Subcutaneous adipose tissue (tissue), 4 donors: ENCODE results near the gene UBR2. TPM values are rescaled to one million over a fixed set of nuclear protein-coding genes. Genes with fewer than 3 reads are reported as not detected.

Experiments
- CTCF ChIP-seq: fragments of 450-650 bp; IDR thresholded peaks from one replicate; pipeline ENCODE4 v1.5.1; 2016; ENCODE audit warnings: low read depth, mild to moderate bottlenecking, control low read depth, antibody characterized with exemption, moderate library complexity
- small RNA-seq: library from RNA; depleted of rRNA; stranded (forward); fragments of <200 nt; gene quantifications from one replicate; pipeline ENCODE3, GENCODE V24; 2016
- total RNA-seq, 4 donors: library from RNA; depleted of rRNA; stranded (reverse); fragments of >200 nt; gene quantifications; one replicate each; pipeline ENCODE4 v1.1.0, GENCODE V29; 2016

The UBR2 gene
- total RNA-seq, 4 donors from 2014 or later, result 29.9 to 38.8 (median 36.4) TPM

DNA sequence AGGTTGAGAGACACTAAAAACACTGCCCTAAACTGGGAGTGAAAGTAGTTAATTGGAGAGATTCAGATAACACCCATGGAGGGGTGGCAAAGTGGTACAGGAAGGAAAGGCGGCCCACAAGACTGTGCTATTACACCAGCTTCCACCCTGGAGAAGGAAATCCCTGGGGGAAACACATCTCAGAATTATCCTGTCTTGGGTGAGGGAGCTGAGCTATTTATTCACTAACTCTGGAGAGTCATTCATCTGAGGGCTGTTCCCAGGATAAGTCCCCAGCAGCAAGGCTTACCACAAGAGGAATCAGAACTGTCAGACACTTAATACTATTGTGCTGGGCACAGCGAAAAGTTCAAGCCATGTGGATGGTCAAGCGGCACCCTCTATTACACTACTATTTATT, 172.1 kb downstream of the UBR2 start:
- TF ChIP-seq CTCF, result no peak

DNA sequence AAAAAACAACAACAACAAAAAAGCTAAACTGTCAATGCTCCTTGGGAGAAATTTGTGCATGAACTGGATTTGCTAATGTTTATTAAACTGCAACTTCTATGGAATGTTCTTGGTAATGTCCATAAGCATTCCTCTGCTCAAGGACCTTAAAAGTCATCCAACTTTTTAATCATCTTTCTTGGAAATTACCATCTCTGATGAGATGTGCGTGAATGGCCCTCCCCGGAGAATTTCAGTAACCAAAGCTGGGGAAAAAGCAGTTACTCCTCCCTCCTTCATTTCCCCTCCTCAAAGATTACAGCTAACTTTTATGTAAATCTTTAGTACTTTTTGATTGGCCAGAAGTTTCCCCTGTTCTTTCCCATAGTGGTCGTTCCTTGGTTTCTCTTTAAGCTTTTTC, 176.9 kb downstream of the UBR2 start:
- TF ChIP-seq CTCF, result no peak

DNA sequence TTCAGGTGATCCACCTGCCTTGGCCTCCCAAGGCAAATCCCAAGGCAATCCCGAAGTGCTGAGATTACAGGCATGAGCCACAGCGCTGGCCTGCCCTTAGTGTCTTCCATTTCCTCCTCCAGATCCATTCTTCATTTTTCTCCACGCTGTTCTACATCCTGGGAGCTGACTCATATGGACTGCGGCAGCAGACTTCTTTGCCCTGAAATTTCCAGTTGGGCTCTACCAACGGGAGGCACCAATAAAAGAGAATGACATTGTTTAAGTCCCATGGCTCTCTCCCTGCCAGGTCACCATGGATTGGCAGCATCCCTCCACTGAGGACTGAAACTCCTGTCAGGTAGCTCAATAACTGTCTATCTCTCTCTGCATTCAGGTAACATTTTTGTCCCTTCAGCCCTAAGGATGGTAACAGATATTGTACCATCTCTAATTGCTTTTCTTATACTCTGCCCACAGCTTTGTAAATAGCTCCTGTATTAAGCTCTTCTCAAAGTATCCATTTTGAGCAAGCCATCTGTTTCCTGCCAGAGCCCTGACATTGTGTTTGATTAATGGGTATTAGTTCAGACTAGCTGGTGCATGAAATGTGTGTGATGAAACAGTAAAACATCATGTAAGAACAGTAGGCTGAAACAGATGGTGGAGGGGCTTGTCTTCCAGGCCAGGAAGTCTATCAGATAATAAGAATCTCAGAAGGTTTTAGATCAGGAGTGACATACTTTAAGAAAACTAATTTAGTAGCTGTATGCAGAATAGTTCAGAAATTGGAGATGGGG, 178.5 kb downstream of the UBR2 start:
- TF ChIP-seq CTCF, result no peak

Small RNA genes within 50 kb of the gene (small RNA-seq; reads per million reads assigned to genes)
- gene RNU6-890P, result not detected

Other genes with a start within 250 kb of the UBR2 start
- 1 to 10 TPM; 3.3 to 4.9 (median 3.8) TPM for gene TRERF1, start 112.1 kb upstream of the UBR2 start, total RNA-seq
- gene PRPH2, start 158.6 kb downstream of the UBR2 start, total RNA-seq, result under 1 TPM; 0.16 to 0.57 (median 0.39) TPM
- 10 to 100 TPM in 3 of 4 donors, 1 to 10 TPM in 1; 9.0 to 24.7 (median 20.4) TPM for gene TBCC, start 182.1 kb downstream of the UBR2 start, total RNA-seq
- 10 to 100 TPM; 15.8 to 22.8 (median 16.9) TPM for gene BICRAL, start 218.0 kb downstream of the UBR2 start, total RNA-seq